IMR-90 (cell line): ENCODE results near the gene MARS1. TPM values are rescaled to one million over a fixed set of nuclear protein-coding genes. Genes with fewer than 3 reads are reported as not detected.
A peak's percentile ranks its signal among the peaks of the same experiment; 100 is the strongest.

Experiments
- ATAC-seq: fragments of 200-7000 bp; cut with Tn5 transposase; 2 replicates; pipeline ENCODE4 v1.9.1; 2020; ENCODE audit warnings: low read depth, mild to moderate bottlenecking, moderate library complexity
- BruUV-seq: library from RNA; stranded (reverse); fragments of 400-500 nt; replicated peaks from 2 replicates; lab custom pipeline; 2021; lab: Mats Ljungman, UMichigan
- CTCF ChIA-PET: fragments of 300-600 bp; formaldehyde crosslinking; extraction: SDS; loops from one replicate; lab custom pipeline; 2021; ENCODE audit warnings: antibody characterized with exemption; lab: Yijun Ruan, JAX
- POLR2A ChIA-PET: fragments of 300-600 bp; sonication (Branson Sonifier 250); formaldehyde crosslinking; loops from one replicate; lab custom pipeline; 2022; ENCODE audit warnings: antibody characterized with exemption; ENCODE audit not compliant: unreplicated experiment; lab: Charles Lee
- DNase-seq: peaks from one replicate; pipeline ENCODE4 v3.0.0; 2013
- H2AFZ ChIP-seq: replicated peaks from 2 replicates; pipeline ENCODE3; 2013; ENCODE audit warnings: low read length, mild to moderate bottlenecking; ENCODE audit not compliant: poor library complexity
- H2AK5ac ChIP-seq: 2 replicates; pipeline ENCODE4 v1.6.1; 2013; ENCODE audit warnings: low read depth, low read length, inconsistent platforms
- H2AK9ac ChIP-seq: replicated peaks from 2 replicates; pipeline ENCODE3; 2013; ENCODE audit warnings: mild to moderate bottlenecking, low read depth, low read length, moderate library complexity; ENCODE audit not compliant: poor library complexity
- H2BK120ac ChIP-seq: 2 replicates; pipeline ENCODE4 v1.6.1; 2013; ENCODE audit warnings: low read depth, low read length, inconsistent platforms
- H2BK15ac ChIP-seq: 3 replicates; pipeline ENCODE4 v1.6.1; 2013; ENCODE audit warnings: low read depth, low read length, inconsistent platforms
- H2BK20ac ChIP-seq: 2 replicates; pipeline ENCODE4 v1.6.1; 2013; ENCODE audit warnings: low read depth, mild to moderate bottlenecking, inconsistent platforms, low read length, moderate library complexity
- H2BK5ac ChIP-seq: 2 replicates; pipeline ENCODE4 v1.6.1; 2013; ENCODE audit warnings: mild to moderate bottlenecking, low read depth, low read length, inconsistent platforms; ENCODE audit not compliant: poor library complexity, severe bottlenecking
- H3K14ac ChIP-seq: replicated peaks from 2 replicates; pipeline ENCODE4 v1.6.1; 2013; ENCODE audit warnings: low read depth, low read length, inconsistent platforms
- H3K18ac ChIP-seq: 2 replicates; pipeline ENCODE4 v1.6.1; 2013; ENCODE audit warnings: low read depth, low read length, control low read depth
- H3K23ac ChIP-seq: 2 replicates; pipeline ENCODE4 v1.6.1; 2013; ENCODE audit warnings: low read depth, low read length, inconsistent platforms
- H3K27ac ChIP-seq: 2 replicates; pipeline ENCODE4 v1.5.1; 2013; ENCODE audit warnings: mild to moderate bottlenecking, control low read depth, low read length; ENCODE audit not compliant: insufficient read depth
- H3K27me3 ChIP-seq: 2 replicates; pipeline ENCODE4 v1.6.1; 2013; ENCODE audit warnings: low read length; ENCODE audit not compliant: control insufficient read depth, insufficient read depth
- H3K36me3 ChIP-seq: 2 replicates; pipeline ENCODE4 v1.6.1; 2013; ENCODE audit warnings: low read length, mixed read lengths; ENCODE audit not compliant: control insufficient read depth, insufficient read depth
- H3K4ac ChIP-seq: 2 replicates; pipeline ENCODE4 v1.6.1; 2013; ENCODE audit warnings: low read depth, low read length, inconsistent platforms
- H3K4me1 ChIP-seq: 2 replicates; pipeline ENCODE4 v1.6.1; 2013; ENCODE audit warnings: low read length, mixed read lengths; ENCODE audit not compliant: control insufficient read depth, insufficient read depth
- H3K4me2 ChIP-seq: 2 replicates; pipeline ENCODE4 v1.6.1; 2013; ENCODE audit warnings: low read depth, mild to moderate bottlenecking, control low read depth, low read length, moderate library complexity
- H3K4me3 ChIP-seq: 2 replicates; pipeline ENCODE4 v1.5.1; 2013; ENCODE audit warnings: low read depth, mild to moderate bottlenecking, control low read depth, low read length, moderate library complexity; ENCODE audit not compliant: insufficient read depth
- H3K56ac ChIP-seq: 2 replicates; pipeline ENCODE4 v1.6.1; 2013; ENCODE audit warnings: low read length, inconsistent platforms; ENCODE audit not compliant: insufficient read depth; ENCODE audit errors: extremely low read depth
- H3K79me1 ChIP-seq, 2 experiments: 2 replicates each; pipeline ENCODE4 v1.6.1; 2013; ENCODE audit warnings: low read length in 2 of 2, inconsistent platforms in 1 of 2, low read depth in 1 of 2
- H3K9ac ChIP-seq: 2 replicates; pipeline ENCODE4 v1.6.1; 2013; ENCODE audit warnings: low read depth, low read length, control low read depth
- H3K9me1 ChIP-seq: 2 replicates; pipeline ENCODE4 v1.6.1; 2013; ENCODE audit warnings: low read length, inconsistent platforms; ENCODE audit not compliant: insufficient read depth
- H3K9me3 ChIP-seq: 2 replicates; pipeline ENCODE4 v1.6.1; 2013; ENCODE audit warnings: low read length; ENCODE audit not compliant: control insufficient read depth, insufficient read depth
- H4K20me1 ChIP-seq: 2 replicates; pipeline ENCODE4 v1.6.1; 2013; ENCODE audit warnings: low read length, inconsistent platforms; ENCODE audit not compliant: insufficient read depth
- H4K5ac ChIP-seq: 2 replicates; pipeline ENCODE4 v1.6.1; 2013; ENCODE audit warnings: mild to moderate bottlenecking, low read depth, low read length, control low read depth
- H4K8ac ChIP-seq, 2 experiments: 2 replicates each; pipeline ENCODE4 v1.6.1; 2013; ENCODE audit warnings: low read depth in 2 of 2, low read length in 2 of 2, control low read depth in 1 of 2, inconsistent platforms in 1 of 2
- H4K91ac ChIP-seq: 2 replicates; pipeline ENCODE4 v1.6.1; 2013; ENCODE audit warnings: low read depth, low read length, inconsistent platforms; ENCODE audit not compliant: insufficient read depth
- BHLHE40 ChIP-seq: fragments of 150-350 bp; IDR thresholded peaks from 2 replicates; pipeline ENCODE4 v1.6.1; 2016; ENCODE audit warnings: mild to moderate bottlenecking, low read depth, low read length
- CEBPB ChIP-seq: IDR thresholded peaks from 2 replicates; pipeline ENCODE4 v1.6.1; 2012; ENCODE audit warnings: low read depth, low read length, improper control_type of control experiment
- MXI1 ChIP-seq: IDR thresholded peaks from 2 replicates; pipeline ENCODE4 v1.6.1; 2012; ENCODE audit warnings: low read depth, mild to moderate bottlenecking, low read length, moderate library complexity, borderline replicate concordance
- RCOR1 ChIP-seq: IDR thresholded peaks from 2 replicates; pipeline ENCODE4 v1.6.1; 2012; ENCODE audit warnings: mild to moderate bottlenecking, low read length, improper control_type of control experiment; ENCODE audit not compliant: insufficient replicate concordance
- WGBS, 2 experiments: methylation state at CpG; one replicate each; pipeline versions ENCODE4 v1.1.5 to v1.1.7; 2013; ENCODE audit warnings: missing lambda C conversion rate in 2 of 2; ENCODE audit not compliant: insufficient read length in 1 of 2; ENCODE audit errors: extremely low coverage in 2 of 2; 5-methylcytosine and 5-hydroxymethylcytosine counted together
- dilution Hi-C: fragments of 300-500 bp; cut with HindIII; formaldehyde crosslinking; loops from one replicate; pipeline ENCODE4 v1.14.3; 2018; ENCODE audit warnings: low sequenced_read_pairs; ENCODE audit not compliant: unreplicated experiment
- in situ Hi-C: fragments of 300-500 bp; cut with MboI; formaldehyde crosslinking; loops from 3 replicates; pipeline ENCODE4 v1.14.3; 2019; ENCODE audit warnings: low sequenced_read_pairs, inconsistent platforms, mixed read lengths
- intact Hi-C: fragments of 100-400 bp; cut with micrococcal nuclease; formaldehyde crosslinking; loops from 2 replicates; pipeline ENCODE4 v1.10.0; 2022
- polyA plus RNA-seq, 3 experiments: library from polyadenylated mRNA; depleted of rRNA; stranded (reverse); fragments of >200 nt; gene quantifications; 2 replicates each; pipeline ENCODE4 v1.2.3, GENCODE V29; 2012; ENCODE audit warnings: low replicate concordance in 1 of 3
- total RNA-seq: library from RNA; depleted of rRNA; stranded (reverse); fragments of >200 nt; gene quantifications from 2 replicates; pipeline ENCODE4 v1.2.3, GENCODE V29; 2012

MARS1 gene
- total and polyA plus RNA-seq, 2 of the 4 experiments (the other 2 are of a cell fraction) = 156 to 164 TPM

DNA sequence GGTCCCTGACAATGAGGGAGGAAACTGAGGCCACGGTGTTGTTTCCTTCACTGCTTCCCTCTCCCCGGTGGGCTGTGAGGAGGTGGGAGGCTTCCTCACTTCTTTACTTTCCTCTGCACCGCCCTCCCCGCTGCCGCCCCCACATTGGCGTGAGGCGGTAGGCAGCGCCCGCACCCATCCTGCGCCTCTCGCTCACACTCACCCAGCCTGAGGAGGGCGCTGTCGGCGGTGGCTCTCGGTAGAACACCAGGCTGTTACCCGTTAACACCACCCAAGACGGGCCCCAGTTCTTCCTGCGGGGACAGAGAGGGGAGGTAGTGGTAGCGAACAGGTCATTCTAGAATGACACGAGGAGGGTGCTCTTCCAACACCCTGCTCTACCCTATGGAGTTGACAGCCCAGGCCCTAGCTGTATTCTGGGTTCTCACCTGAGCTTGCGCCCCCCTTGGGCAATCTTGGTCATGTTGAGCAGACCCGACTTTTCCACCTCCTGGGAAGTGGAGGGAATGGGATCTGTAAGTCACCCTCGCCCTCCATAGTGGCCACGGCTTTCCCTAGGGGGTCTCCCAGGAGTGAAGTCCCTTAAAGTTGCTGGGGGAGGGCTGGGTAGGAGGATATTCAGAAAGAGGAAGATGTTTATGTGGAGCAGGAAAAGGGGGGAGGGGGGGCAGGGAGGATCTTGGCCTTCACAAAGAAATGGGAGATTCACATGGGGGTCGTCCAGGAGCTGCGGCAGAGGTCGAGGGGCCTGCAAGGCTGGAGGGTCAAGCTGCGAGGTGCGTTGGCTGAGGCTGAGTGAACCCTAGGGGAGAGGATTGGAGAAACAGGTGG is 11.5 kb upstream of the MARS1 start:
- 51% methylated on average over 6 of the region's 29 CpGs; no CpG with 5 or more reads in 1 of the 2 experiments for WGBS, 2 experiments
- TF ChIP-seq MXI1 = no peak
- TF ChIP-seq BHLHE40 = no peak
- TF ChIP-seq CEBPB = no peak
- no peak for TF ChIP-seq RCOR1
- peak; percentile 8; the same call in 1 of the 2 replicates for ATAC-seq
- no peak overlapping the region for H3K27ac ChIP-seq
- H3K14ac ChIP-seq = no peak overlapping the region
- no peaks in the 10 kb centered on the region for H3K36me3 ChIP-seq
- peak overlapping the region; percentile 73 for H2AK9ac ChIP-seq
- no peak overlapping the region for H3K18ac ChIP-seq
- in situ Hi-C loops = no loop called here
- no peaks in the 10 kb centered on the region; the same call in 1 of the 2 replicates for H3K9me3 ChIP-seq
- H3K4me3 ChIP-seq = no peak overlapping the region
- H2BK120ac ChIP-seq = no peak overlapping the region
- no peak overlapping the region for H3K9ac ChIP-seq
- no peak for DNase-seq
- no peak overlapping the region for H4K8ac ChIP-seq
- H3K56ac ChIP-seq = no peak overlapping the region
- no peak overlapping the region for H3K23ac ChIP-seq
- intact Hi-C loops = no loop called here
- dilution Hi-C loops = no loop called here
- H3K4me2 ChIP-seq = peak overlapping the region; percentile 39; the same call in 1 of the 2 replicates
- BruUV-seq = no TSS peak
- ChIA-PET POLR2A (no interaction called here), CTCF (no interaction called here)
- H4K91ac ChIP-seq = no peak overlapping the region
- H3K79me1 ChIP-seq = no peaks in the 10 kb centered on the region
- H3K9me1 ChIP-seq = no peaks in the 10 kb centered on the region
- H2BK20ac ChIP-seq = no peak overlapping the region
- no peak overlapping the region for H2BK15ac ChIP-seq
- no peaks in the 10 kb centered on the region for H4K20me1 ChIP-seq
- 0 out of 2 replicates have a peak, but pooled peaks cover 3% of the 10 kb centered on the region for H3K4me1 ChIP-seq
- peaks cover 59% of the 10 kb centered on the region for H3K27me3 ChIP-seq
- H2BK5ac ChIP-seq = no peak overlapping the region
- H2AFZ ChIP-seq = peak overlapping the region; percentile 77
- no peak overlapping the region for H2AK5ac ChIP-seq
- no peak overlapping the region for H4K5ac ChIP-seq
- H3K4ac ChIP-seq = no peak overlapping the region
